HG03039 (cell line): Measurements from ENCODE around the gene PIK3CB.
A peak's percentile ranks its signal among the peaks of the same experiment; 100 is the strongest.
"Not testable (repeated sequence)": the region's sequence is repeated elsewhere in the genome, so short reads cannot be mapped to it uniquely, and the experiment has no call there.

Experiments
- ATAC-seq: cut with Tn5 transposase; IDR thresholded peaks from one replicate; pipeline ENCODE4 v1.9.1; 2021; ENCODE audit warnings: mild to moderate bottlenecking, moderate library complexity; ENCODE audit not compliant: unreplicated experiment

The PIK3CB gene

DNA sequence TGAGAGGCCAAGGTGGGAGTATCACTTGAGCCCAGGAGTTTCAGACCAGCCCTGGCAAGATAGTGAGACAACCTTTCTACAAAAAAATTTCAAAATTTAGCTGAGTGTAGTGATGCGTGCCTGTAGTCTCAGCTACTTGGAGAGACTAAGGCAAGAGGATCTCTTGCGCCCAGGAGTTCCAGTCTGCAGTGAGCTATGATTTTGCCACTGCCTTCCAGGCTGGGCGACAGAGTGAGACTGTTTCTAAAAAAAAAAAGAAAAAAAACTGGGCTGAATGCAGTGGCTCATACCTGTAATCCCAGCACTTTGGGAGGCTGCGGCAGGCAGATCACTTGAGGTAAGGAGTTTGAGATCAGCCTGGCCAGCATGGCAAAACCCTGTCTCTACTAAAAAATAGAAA lies 14.0 kb upstream of the PIK3CB start:
- no peak for ATAC-seq

DNA sequence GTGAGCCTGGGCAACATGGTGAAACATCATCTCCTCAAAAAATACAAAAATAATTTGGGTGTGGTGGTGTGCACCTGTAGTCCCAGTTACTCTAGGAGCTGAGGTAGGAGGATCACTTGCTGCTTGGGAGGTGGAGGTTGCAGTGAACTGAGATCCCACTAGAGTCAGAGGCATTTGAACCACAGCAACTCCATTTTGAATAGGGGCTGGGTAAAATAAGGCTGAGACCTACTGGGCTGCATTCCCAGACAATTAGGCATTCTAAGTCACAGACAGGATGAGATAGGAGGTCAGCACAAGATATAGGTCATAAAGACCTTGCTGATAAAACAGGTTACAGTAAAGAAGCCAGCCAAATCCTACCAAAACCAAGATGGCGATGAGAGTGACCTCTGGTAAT lies 12.1 kb upstream of the PIK3CB start:
- not testable (repeated sequence) for ATAC-seq

DNA sequence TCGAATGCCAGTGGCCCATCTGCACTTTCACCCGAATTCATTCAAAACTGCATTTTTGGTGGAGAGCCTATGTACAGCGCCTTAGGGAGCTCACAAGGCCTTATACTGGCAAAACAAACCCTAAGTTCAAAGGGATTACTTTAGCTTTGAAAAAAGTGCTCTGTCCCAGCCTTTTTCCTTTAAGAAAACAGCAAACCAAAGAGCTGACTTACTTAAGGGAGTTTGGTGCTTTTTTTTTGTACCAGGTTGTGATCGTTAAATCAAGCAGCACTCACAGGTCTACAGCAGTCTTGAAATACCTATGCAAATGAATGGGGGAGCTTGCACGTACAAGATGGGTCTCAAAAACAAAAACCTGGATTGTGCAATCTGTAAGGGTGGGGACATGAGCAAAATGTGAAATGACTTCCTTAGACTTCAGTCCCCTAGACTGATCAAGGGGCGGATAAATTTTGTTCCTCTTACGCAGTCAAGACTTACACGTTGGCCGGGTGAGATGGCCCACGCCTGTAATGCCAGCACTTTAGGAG lies 11.6 kb upstream of the PIK3CB start:
- no peak for ATAC-seq

DNA sequence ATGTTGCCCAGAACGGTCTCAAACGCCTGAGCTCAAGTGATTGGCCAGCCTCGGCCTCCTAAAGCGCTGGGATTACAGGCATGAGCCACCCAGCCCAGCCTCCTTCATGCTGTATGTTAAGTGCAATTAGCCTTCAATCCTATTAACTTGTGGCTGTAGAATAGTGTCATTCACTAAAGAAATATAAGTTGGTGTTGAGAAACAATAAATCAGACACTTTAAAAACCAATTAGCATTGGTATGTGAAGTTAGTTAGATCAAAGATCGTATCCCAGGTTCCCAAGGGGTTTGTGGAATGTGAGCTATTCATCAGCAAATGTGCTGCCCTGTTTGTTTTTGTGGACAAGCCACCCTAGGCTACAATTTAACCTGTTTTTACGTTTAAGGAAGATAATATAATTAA lies 11.0 kb upstream of the PIK3CB start:
- no peak for ATAC-seq

DNA sequence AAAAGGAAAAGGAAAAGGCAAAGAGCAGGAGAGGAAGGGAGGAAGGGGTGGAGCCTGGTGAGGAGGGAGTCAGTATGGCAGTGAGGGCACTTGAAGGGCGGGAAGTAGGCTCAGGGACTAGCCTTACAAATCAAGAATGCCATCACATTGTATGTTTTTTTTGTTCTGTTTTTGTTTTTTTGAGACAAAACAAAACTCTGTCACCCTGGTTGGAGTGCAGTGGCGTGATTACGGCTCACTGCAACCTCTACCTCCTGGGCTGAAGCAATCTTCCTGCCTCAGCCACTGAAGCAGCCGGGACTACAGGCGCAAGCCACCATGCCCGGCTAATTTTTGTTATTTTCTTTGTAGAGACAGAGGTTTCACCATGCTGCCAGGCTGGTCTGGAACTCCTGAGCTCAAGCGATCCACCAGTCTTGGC lies 10.5 kb upstream of the PIK3CB start:
- ATAC-seq, result no peak

DNA sequence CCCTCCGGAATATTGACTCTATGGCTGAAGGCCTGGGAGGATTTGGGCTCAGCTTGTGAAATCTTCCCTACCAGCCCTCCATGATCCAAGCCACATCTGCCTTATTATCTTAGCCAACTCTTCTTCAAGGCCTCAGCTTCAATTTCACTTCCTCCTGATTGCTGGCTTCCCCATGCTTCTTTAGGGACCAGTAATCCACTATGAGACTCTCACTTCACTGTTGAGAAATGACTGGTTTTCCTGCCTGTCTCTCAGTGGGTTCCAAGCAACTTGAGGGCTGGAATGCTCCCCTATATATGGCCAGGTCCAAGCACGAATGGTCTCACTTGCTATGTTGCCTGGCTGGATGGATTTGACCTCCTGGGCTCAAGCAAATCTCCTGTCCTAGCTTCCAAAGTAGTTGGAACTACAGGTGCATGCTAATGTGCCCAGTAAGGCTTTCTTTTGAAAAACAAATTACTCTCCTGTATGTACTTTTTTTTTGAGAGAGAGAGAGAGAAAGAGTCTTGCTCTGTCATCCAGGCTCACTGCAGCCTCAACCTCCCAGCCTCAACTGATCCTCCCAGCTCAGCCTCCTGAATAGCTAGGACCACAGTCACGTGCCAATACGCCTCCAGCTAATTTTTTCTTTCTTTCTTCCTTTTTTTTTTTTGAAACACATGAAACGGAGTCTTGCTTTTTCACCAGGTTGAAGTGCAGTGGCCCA lies 7.9 kb upstream of the PIK3CB start:
- peak; percentile 70 for ATAC-seq

DNA sequence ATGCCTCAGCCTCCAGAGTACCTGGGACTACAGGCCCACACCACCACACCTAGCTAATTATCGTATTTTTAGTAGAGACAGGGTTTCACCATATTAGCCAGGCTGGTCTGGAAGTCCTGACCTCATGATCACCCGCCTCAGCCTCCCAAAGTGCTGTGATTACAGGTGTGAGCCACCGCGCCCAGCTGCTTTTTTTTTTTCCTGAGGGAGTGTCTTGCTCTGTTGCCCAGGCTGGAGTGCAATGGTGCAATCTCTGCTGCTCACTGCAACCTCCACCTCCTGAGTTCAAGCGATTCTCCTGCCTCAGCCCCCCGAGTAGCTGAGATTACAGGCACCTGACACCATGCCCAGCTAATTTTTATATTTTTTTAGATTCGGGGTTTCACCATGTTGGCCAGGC lies 3.7 kb upstream of the PIK3CB start:
- not testable (repeated sequence) for ATAC-seq

DNA sequence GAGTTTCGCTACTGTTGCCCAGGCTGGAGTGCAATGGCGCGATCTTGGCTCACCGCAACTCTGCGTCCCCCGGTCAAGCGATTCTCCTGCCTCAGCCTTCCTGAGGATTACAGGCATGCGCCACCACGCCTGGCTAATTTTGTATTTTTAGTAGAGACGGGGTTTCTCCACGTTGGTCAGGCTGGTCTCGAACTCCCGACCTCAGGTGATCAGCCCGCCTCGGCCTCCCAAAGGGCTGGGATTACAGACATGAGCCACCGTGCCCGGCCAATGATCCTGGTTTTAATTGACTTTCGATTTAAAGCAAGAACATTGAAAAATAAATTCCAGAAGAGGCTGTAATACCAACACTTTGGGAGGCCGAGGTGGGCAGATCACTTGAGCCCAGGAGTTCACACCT lies 1.1 kb upstream of the PIK3CB start:
- ATAC-seq, result not testable (repeated sequence)

DNA sequence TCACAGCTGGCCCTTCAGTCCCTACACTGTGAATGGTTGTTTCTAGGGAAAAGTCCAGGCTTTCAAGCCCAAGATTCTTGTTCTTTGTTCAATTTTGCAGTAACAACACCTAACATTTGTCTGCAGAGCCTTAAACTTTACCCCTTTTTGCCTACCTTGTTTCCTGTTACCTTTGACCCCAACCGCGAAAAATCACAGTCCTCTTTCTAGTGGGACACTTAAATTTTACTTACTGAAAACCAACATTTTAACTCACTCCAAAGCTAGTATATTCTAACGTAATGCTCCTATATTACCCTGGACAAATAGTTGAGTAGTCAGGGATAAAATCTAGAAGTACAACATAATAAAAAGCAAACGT lies 649 bp upstream of the PIK3CB start:
- ATAC-seq, result no peak

DNA sequence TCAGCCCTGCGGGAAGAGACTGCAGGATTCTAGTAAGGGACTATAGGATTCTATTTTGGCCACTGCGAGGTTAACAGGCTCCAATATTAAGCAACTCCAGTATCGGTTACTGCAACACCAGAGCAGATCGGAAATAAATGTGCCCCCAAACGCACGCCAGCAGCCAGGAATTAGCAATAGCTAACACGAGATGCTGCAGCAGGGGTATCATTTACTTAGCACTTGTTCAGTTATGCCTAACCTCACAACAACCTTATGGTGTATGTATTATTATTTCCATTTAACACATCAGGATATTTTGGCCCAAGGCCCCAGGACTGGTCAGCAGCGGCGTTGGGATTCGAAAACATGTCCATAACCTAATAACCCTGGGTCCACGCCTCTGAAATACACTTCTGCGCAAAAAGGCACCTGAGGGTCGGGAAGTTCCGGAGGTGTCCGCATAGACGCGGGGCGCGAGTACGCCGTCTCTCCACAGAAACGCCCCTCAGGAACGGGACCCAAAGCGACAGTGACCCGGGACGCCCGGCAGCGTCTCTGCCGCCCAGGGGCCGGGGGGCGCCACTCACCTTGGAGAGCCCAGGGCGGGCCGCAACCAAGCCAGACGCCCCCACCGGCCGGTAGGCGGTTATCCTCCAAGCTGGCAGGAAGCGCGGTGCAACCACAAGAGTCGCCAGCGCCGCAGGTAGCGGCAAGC lies 681 bp downstream of the PIK3CB start:
- ATAC-seq, result peak; percentile 40

DNA sequence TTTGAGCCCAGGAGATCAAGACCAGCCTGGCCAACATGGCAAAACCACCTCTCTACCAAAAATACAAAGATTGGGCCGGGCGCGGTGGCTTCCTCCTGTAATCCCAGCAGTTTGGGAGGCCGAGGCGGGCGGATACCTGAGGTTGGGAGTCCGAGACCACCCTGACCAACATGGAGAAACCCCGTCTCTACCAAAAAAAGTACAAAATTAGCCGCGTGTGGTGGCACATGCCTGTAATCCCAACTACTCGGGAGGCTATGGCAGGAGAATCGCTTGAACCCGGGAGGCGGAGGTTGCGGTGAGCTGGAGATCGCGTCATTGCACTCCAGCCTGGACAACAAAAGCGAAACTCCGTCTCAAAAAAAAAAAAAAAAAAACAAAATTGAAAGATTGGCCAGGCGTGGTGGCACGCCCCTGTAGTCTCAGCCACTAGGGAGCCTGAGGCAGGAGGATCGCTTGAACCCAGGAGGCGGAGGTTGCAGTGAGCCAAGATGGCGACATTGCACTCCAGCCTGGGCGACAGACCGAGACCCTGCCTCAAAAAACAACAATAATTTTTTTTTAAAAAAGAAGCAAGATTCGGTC lies 2.2 kb downstream of the PIK3CB start:
- not testable (repeated sequence) for ATAC-seq

DNA sequence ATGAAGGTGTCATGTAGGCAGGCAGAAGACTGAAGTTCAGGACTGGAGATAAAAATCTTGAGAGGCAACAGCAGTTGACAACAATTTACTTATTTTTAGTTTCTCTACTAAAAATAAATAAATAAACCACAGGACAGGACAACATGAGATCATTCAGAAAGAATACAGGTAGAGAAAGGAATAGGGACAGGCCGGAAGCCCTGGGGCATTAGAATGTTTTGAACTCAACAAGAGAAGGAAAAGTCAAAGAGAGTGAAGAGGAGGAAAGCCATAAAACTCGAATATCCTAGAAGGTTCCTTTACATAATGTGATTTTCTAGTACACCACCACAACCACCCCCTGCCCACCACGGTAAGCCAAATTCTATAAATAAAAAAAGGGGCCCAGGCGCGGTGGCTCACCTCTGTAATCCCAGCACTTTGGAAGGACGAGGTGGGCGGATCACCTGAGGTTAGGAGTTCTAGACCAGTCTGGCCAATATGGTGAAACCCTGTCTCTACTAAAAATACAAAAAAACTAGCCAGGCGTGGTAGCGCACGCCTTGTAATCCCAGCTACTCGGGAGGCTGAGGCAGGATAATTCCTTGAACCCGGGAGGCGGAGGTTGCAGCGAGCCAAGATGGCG lies 4.7 kb downstream of the PIK3CB start:
- no peak for ATAC-seq

DNA sequence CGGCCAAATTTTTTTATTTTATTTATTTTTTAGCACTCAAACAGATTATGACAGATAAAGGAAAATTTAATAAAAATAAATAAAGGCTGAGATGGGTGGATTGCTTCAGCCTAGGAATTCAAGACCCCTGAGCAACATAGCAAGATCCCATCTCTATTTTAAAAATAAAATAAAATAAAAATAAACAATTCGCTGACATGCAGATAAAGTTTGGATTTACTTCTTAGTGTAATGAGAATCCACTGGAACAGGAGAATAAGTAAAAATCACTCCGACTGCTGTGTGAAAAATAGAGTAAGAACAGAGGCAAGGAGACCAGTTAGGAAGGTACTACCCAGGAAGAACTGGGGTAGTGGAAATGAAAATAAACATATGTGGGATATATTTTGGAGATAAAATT lies 5.6 kb downstream of the PIK3CB start:
- ATAC-seq, result no peak

DNA sequence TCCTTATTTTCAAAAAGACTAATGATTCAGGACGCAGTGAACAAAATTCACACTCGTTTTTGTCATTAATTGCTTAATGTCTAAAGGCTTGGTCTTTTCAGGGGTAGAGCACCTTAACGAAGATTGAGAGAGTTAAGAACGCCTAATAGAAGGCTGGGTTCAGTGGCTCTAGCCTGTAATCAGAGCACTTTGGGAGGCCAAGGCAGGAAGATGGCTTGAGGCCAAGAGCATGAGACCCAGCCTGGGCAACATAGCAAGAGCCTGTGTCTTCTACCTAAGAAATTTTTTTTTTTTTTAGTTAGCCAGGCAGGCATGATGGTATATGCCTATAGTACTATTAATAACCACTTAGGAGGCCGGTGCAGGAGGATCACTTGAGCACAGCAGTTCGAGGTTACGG lies 7.5 kb downstream of the PIK3CB start:
- no peak for ATAC-seq

DNA sequence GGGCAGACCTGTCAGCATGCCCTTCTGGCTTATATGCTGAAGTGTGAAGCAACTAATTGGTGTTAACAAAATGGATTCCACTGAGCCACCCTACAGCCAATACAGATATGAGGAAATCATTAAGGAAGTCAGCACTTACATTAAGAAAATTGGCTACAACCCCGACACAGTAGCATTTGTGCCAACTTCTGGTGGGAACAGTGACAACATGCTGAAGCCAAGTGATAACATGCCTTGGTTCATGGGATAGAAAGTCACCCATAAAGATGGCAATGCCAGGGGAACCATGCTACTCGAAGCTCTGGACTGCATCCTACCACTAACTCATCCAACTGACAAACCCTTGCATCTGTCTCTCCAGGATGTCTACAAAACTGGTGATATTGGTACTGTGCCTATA lies 9.4 kb downstream of the PIK3CB start:
- no peak for ATAC-seq

DNA sequence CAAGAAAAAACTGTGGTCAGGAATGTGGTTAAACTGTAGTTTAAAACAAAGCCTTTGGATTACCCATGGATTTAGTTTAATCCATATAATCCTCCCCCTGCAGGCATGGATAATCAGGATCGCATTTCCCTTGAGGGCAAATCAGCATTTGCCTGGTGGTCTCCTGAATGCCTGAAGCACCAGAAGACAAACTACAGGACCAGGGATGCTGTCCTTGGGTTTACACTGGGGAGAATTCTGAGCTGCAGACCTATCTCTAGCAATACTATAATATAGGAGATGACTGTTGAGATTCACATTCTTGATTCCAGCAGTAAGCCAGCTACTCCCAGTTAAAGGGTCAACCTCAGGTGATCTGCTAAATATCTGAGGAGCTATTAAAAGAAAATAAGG lies 10.6 kb downstream of the PIK3CB start:
- no peak for ATAC-seq

DNA sequence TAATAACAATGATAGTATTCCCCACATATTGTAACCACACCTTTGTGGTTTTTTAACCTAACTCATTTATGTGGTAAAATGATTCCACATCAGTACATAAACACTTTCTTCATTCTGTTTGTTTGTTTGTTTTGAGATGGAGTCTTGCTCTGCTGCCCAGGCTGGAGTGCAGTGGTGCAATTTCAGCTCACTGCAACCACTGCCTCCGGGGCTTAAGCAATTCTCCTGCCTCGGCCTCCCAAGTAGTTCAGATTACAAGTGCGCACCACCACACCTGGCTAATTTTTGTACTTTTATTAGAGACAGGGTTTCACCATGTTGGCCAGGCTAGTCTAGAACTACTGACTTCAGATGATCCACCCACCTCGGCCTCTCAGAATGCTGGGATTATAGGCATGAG lies 14.3 kb downstream of the PIK3CB start:
- not testable (repeated sequence) for ATAC-seq

DNA sequence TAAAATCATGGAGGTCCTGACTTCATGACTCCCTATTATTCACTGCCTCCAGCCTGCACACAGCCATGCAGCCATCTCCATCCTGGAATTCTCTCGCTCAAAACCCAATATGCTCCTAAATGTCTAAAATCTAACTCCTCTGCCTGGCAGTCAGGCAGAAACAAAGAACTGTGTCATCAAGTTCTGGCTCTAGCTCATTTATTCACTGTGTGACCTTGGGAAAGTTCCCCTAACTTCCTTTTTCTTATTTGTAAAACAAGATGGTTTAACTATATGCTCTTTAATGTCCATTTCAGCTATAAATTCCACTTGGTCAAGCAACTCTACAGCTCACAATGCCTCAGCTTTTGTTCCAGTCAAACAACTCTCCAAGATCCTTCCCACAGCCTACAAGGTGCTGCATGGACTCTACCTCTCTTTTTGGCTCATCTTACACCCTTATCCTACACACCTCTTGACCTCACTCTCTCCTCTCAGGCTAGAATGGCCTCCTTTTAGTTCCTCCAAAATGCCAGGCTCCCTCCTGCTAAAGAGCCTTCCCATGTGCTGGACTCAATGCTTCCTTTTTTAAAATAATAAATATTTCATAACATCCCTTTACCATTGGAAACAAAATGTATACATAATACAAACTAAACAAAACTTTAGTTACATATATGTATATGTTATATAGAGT lies 16.4 kb downstream of the PIK3CB start:
- ATAC-seq, result no peak

DNA sequence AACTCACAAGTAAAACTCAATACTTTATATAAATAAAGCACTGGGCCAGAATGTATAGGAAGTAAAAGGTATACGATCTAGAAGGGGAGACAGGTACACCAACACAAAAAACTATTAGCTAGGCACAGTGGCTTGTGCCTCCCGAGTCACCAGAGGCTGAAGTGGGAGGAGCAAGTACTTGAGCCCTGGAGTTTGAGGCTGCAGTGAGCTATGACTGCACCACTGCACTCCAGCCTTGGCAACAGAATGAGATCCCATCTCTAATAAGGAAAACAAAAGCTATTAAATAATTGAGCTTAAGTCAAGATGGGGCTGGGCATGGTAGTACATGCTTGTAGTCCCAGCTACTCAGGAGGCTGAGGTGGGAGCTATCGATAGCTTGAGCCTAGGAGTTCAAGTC lies 17.0 kb downstream of the PIK3CB start:
- ATAC-seq, result no peak

DNA sequence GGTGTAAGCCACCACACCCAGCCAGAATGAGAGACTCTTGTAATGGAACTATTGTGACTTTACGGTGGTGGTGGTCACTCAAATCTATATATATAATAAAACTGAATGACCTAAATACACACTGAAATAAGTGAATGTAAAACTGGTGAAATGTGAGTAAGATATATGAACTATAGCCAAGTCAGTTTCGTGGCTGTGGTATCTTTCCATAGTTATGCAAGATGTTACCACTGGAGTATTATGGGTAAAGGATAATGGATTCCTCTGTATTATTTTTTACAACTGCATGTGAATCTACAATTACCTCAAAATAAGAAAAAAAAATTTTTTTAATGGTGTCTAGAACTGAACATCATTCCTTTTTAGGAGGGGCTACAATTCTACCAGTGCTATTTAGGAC lies 21.9 kb downstream of the PIK3CB start:
- no peak for ATAC-seq
